Naive thymus-derived CD4-positive, alpha-beta T cell (primary cell): ENCODE results near the gene ORC5. TPM values are rescaled to one million over a fixed set of nuclear protein-coding genes. Genes with fewer than 3 reads are reported as not detected.
A peak's percentile ranks its signal among the peaks of the same experiment; 100 is the strongest.

Experiments used
- ATAC-seq: fragments of 150-1000 bp; cut with Tn5 transposase; 2 replicates; pipeline ENCODE4 v1.10.0; 2021; ENCODE audit warnings: mild to moderate bottlenecking, moderate library complexity
- CTCF ChIA-PET: fragments of 350-600 bp; sonication (Branson Sonifier 250); formaldehyde crosslinking; loops from one replicate; lab custom pipeline; 2021; ENCODE audit warnings: antibody characterized with exemption; lab: Charles Lee
- POLR2A ChIA-PET: fragments of 350-600 bp; sonication (Branson Sonifier 250); formaldehyde crosslinking; loops from one replicate; lab custom pipeline; 2021; ENCODE audit warnings: antibody characterized with exemption, inconsistent platforms; lab: Charles Lee
- DNase-seq, 9 donors: peaks; one replicate each; pipeline versions ENCODE4 v3.0.0 to v3.0.0-alpha.2; 2020 to 2022; ENCODE audit warnings: mixed read lengths in 1 of 9
- H3K27ac ChIP-seq: one replicate; pipeline ENCODE4 v1.7.0; 2013; ENCODE audit warnings: mild to moderate bottlenecking, low read depth, low read length, moderate library complexity
- H3K27me3 ChIP-seq, 2 donors: one replicate each; pipeline ENCODE4 v1.7.0; 2013; ENCODE audit warnings: low read length in 2 of 2, mild to moderate bottlenecking in 2 of 2, moderate library complexity in 2 of 2; ENCODE audit not compliant: control insufficient read depth in 2 of 2, insufficient read depth in 2 of 2
- H3K36me3 ChIP-seq, 3 experiments: 1 replicate in 2 of 3; 2 replicates in 1 of 3; pipeline ENCODE4 v1.7.0; 2013; ENCODE audit warnings: low read length in 3 of 3, mild to moderate bottlenecking in 3 of 3, moderate library complexity in 1 of 3; ENCODE audit not compliant: insufficient read depth in 3 of 3, control insufficient read depth in 2 of 3
- H3K4me1 ChIP-seq, 2 donors: one replicate each; pipeline ENCODE4 v1.7.0; 2013; ENCODE audit warnings: low read length in 2 of 2, mild to moderate bottlenecking in 2 of 2, moderate library complexity in 1 of 2; ENCODE audit not compliant: control insufficient read depth in 2 of 2, insufficient read depth in 2 of 2
- H3K4me3 ChIP-seq: 2 replicates; pipeline ENCODE4 v1.7.0; 2013; ENCODE audit warnings: mild to moderate bottlenecking, low read length
- H3K9me3 ChIP-seq, 3 experiments: 1 replicate in 2 of 3; 2 replicates in 1 of 3; pipeline ENCODE4 v1.7.0; 2013; ENCODE audit warnings: low read length in 3 of 3; ENCODE audit not compliant: control insufficient read depth in 2 of 3
- H3K27ac Mint-ChIP-seq, 9 donors: one replicate each; pipeline ENCODE4 v1.8.0; 2020 to 2022; ENCODE audit warnings: mixed read lengths in 9 of 9, mild to moderate bottlenecking in 8 of 9, moderate library complexity in 5 of 9, inconsistent platforms in 2 of 9
- H3K27me3 Mint-ChIP-seq, 5 donors: one replicate each; pipeline ENCODE4 v1.8.0; 2021 to 2022; ENCODE audit warnings: mixed read lengths in 5 of 5, mild to moderate bottlenecking in 1 of 5
- H3K36me3 Mint-ChIP-seq, 5 donors: one replicate each; pipeline ENCODE4 v1.8.0; 2020 to 2022; ENCODE audit warnings: mixed read lengths in 5 of 5, mild to moderate bottlenecking in 3 of 5, inconsistent platforms in 1 of 5
- H3K4me1 Mint-ChIP-seq, 7 donors: one replicate each; pipeline ENCODE4 v1.8.0; 2020 to 2022; ENCODE audit warnings: mixed read lengths in 7 of 7, mild to moderate bottlenecking in 3 of 7, inconsistent platforms in 1 of 7
- H3K4me3 Mint-ChIP-seq, 10 donors: one replicate each; pipeline ENCODE4 v1.8.0; 2020 to 2022; ENCODE audit warnings: mild to moderate bottlenecking in 10 of 10, mixed read lengths in 10 of 10, moderate library complexity in 6 of 10, inconsistent platforms in 2 of 10
- H3K9me3 Mint-ChIP-seq, 11 donors: one replicate each; pipeline ENCODE4 v1.8.0; 2020 to 2022; ENCODE audit warnings: mixed read lengths in 11 of 11, mild to moderate bottlenecking in 4 of 11, inconsistent platforms in 1 of 11, moderate library complexity in 1 of 11
- intact Hi-C, 2 donors: fragments of 100-400 bp; cut with micrococcal nuclease; formaldehyde crosslinking; loops; one replicate each; pipeline ENCODE4 v1.15.1; 2023
- polyA plus RNA-seq, 2 donors: library from polyadenylated mRNA; unstranded; fragments of 300-500 nt; fragmentation: Illumina TruSeq; gene quantifications; one replicate each; pipeline ENCODE4 v1.2.3, GENCODE V29; 2021
- total RNA-seq, 6 experiments: library from RNA in 5 of 6; stranded (reverse) in 5 of 6; gene quantifications; 1 replicate in 5 of 6; 2 replicates in 1 of 6; pipeline ENCODE4 v1.2.3 and lab custom pipeline; 2021 to 2026

Gene ORC5
- 10 to 100 TPM; 15.9 to 28.0 (median 24.5) TPM for total RNA-seq
- 10 to 100 TPM; 26.3 to 30.3 TPM for polyA plus RNA-seq
- 11.6 reads per million, percentile 39 among the genes with 10 or more reads in this experiment for total RNA-seq (lab: John Stamatoyannopoulos, UW)

GRCh38 chr7:104207731-104208420, at the start of gene ORC5:
TSS of gene ORC5 (minus strand) at chr7:104208013. CDS start at chr7:104207904, 109 bp downstream.
- DNase-seq (peak; percentile 57 to 85 (median 74)), ATAC-seq (peak; percentile 99)
- Mint-ChIP-seq H3K36me3 (peaks cover 5 to 14% (median 9%) of the 10 kb centered on the region in 5 donors), H3K27me3 (peaks cover 13 to 25% (median 19%) of the 10 kb centered on the region in 5 donors), H3K9me3 (peaks cover 0 to 3% (median 0%) of the 10 kb centered on the region in 11 donors), H3K4me1 (peaks cover 18 to 57% (median 38%) of the 10 kb centered on the region in 7 donors), H3K4me3 (peak within 1 kb of the TSS; percentile 91 to 99 (median 95)), H3K27ac (peak within 1 kb of the TSS; percentile 88 to 98 (median 93))
- intact Hi-C loops = loop anchor here (1.0 to 10.0 kb wide), 10 partner anchors 861 to 1324 kb away; partner anchors contain the start of genes ARMC10 (in 2 of the 2), FBXL13 (in 2 of the 2), PMPCB (in 2 of the 2) and RINT1 (in 2 of the 2)
- Histone ChIP-seq H3K9me3 (no peaks in the 10 kb centered on the region), H3K4me3 (peak within 1 kb of the TSS; percentile 93), H3K4me1 (peaks cover 15 to 17% of the 10 kb centered on the region in 2 donors), H3K27me3 (no peaks in the 10 kb centered on the region), H3K27ac (peak within 1 kb of the TSS; percentile 88), H3K36me3 (peaks cover 0 to 14% (median 0%) of the 10 kb centered on the region in 3 experiments)
- CTCF ChIA-PET = interaction anchor here (0.7 kb wide), 1 partner anchor 13 kb away, joined by 3 read pairs; no protein-coding TSS in a partner anchor
- POLR2A ChIA-PET = no interaction called here

- ChIA-PET CTCF (no interaction called here), POLR2A (no interaction called here)
- Mint-ChIP-seq H3K27me3 (peaks cover 11 to 25% (median 20%) of the 10 kb centered on the region in 5 donors), H3K27ac (no peak overlapping the region), H3K4me3 (no peak overlapping the region), H3K9me3 (no peaks in the 10 kb centered on the region), H3K4me1 (no peaks in the 10 kb centered on the region), H3K36me3 (no peaks in the 10 kb centered on the region)
- intact Hi-C loops = no loop called here
- Histone ChIP-seq H3K27me3 (no peaks in the 10 kb centered on the region), H3K27ac (no peak overlapping the region), H3K4me3 (no peak overlapping the region), H3K36me3 (no peaks in the 10 kb centered on the region), H3K9me3 (no peaks in the 10 kb centered on the region), H3K4me1 (no peaks in the 10 kb centered on the region)
- ATAC-seq = no peak
- DNase-seq = no peak
Observed at GRCh38 chr7:104255616-104256015, 47.8 kb upstream of the ORC5 start.

- H3K9me3 Mint-ChIP-seq = no peaks in the 10 kb centered on the region
- no peaks in the 10 kb centered on the region for H3K27me3 ChIP-seq
Observed at GRCh38 chr7:104255194-104255593, 47.4 kb upstream of the ORC5 start.

GRCh38 chr7:104254696-104255095, 46.9 kb upstream of the ORC5 start:
- H3K4me3 ChIP-seq = no peak overlapping the region
- H3K27me3 ChIP-seq = no peaks in the 10 kb centered on the region
- Mint-ChIP-seq H3K9me3 (no peaks in the 10 kb centered on the region), H3K4me1 (no peaks in the 10 kb centered on the region), H3K36me3 (no peaks in the 10 kb centered on the region), H3K27me3 (peaks cover 4 to 20% (median 15%) of the 10 kb centered on the region in 5 donors), H3K4me3 (no peak overlapping the region), H3K27ac (no peak overlapping the region)
- DNase-seq (no peak), ATAC-seq (no peak)
- no peaks in the 10 kb centered on the region for H3K9me3 ChIP-seq
- POLR2A ChIA-PET = no interaction called here
- CTCF ChIA-PET = no interaction called here
- H3K27ac ChIP-seq = no peak overlapping the region
- H3K4me1 ChIP-seq = no peaks in the 10 kb centered on the region
- intact Hi-C loops = no loop called here
- no peaks in the 10 kb centered on the region for H3K36me3 ChIP-seq

More at GRCh38 chr7:104255194-104255593, 47.4 kb upstream of the ORC5 start:
- no peak for ATAC-seq
- DNase-seq = no peak
- Histone ChIP-seq H3K4me3 (no peak overlapping the region), H3K36me3 (no peaks in the 10 kb centered on the region), H3K4me1 (no peaks in the 10 kb centered on the region), H3K27ac (no peak overlapping the region), H3K9me3 (no peaks in the 10 kb centered on the region)
- intact Hi-C loops = no loop called here
- POLR2A ChIA-PET = no interaction called here
- Mint-ChIP-seq H3K4me3 (no peak overlapping the region), H3K4me1 (no peaks in the 10 kb centered on the region), H3K27ac (no peak overlapping the region), H3K36me3 (no peaks in the 10 kb centered on the region), H3K27me3 (peaks cover 8 to 21% (median 16%) of the 10 kb centered on the region in 5 donors)
- CTCF ChIA-PET = no interaction called here

- H3K27ac Mint-ChIP-seq = no peak overlapping the region
- DNase-seq (no peak), ATAC-seq (no peak)
- H3K9me3 ChIP-seq = no peaks in the 10 kb centered on the region
- no peaks in the 10 kb centered on the region for H3K36me3 ChIP-seq
- H3K27me3 ChIP-seq = no peaks in the 10 kb centered on the region
- peaks cover 0 to 3% (median 0%) of the 10 kb centered on the region in 11 donors for H3K9me3 Mint-ChIP-seq
- ChIA-PET POLR2A (no interaction called here), CTCF (interaction anchor here (1.1 kb wide), 1 partner anchor 21 kb away, joined by 5 read pairs; no protein-coding TSS in a partner anchor)
- H3K4me3 ChIP-seq = no peak overlapping the region
- H3K27ac ChIP-seq = no peak overlapping the region
- peaks cover 0 to 3% (median 0%) of the 10 kb centered on the region in 5 donors for H3K36me3 Mint-ChIP-seq
- H3K4me1 ChIP-seq = no peaks in the 10 kb centered on the region
- H3K4me1 Mint-ChIP-seq = no peaks in the 10 kb centered on the region
- H3K27me3 Mint-ChIP-seq = peaks cover 9 to 29% (median 22%) of the 10 kb centered on the region in 5 donors
- no peak overlapping the region for H3K4me3 Mint-ChIP-seq
- intact Hi-C loops = no loop called here
Observed at GRCh38 chr7:104252409-104253134, 44.8 kb upstream of the ORC5 start.

GRCh38 chr7:104242638-104243037, 34.8 kb upstream of the ORC5 start:
- H3K4me1 Mint-ChIP-seq = peaks cover 0 to 1% (median 0%) of the 10 kb centered on the region in 7 donors
- peaks cover 28 to 58% (median 50%) of the 10 kb centered on the region in 5 donors for H3K27me3 Mint-ChIP-seq
- Histone ChIP-seq H3K36me3 (no peaks in the 10 kb centered on the region), H3K4me1 (no peaks in the 10 kb centered on the region), H3K9me3 (no peaks in the 10 kb centered on the region), H3K4me3 (no peak overlapping the region), H3K27me3 (no peaks in the 10 kb centered on the region), H3K27ac (no peak overlapping the region)
- CTCF ChIA-PET = no interaction called here
- no peak for DNase-seq
- H3K4me3 Mint-ChIP-seq = no peak overlapping the region
- peaks cover 0 to 4% (median 0%) of the 10 kb centered on the region in 11 donors for H3K9me3 Mint-ChIP-seq
- H3K27ac Mint-ChIP-seq = no peak overlapping the region
- POLR2A ChIA-PET = no interaction called here
- no peak for ATAC-seq
- no peaks in the 10 kb centered on the region for H3K36me3 Mint-ChIP-seq
- intact Hi-C loops = no loop called here
